Measurements from ENCODE around the gene MAPT.

- TF ChIP-seq, protein P1, sequence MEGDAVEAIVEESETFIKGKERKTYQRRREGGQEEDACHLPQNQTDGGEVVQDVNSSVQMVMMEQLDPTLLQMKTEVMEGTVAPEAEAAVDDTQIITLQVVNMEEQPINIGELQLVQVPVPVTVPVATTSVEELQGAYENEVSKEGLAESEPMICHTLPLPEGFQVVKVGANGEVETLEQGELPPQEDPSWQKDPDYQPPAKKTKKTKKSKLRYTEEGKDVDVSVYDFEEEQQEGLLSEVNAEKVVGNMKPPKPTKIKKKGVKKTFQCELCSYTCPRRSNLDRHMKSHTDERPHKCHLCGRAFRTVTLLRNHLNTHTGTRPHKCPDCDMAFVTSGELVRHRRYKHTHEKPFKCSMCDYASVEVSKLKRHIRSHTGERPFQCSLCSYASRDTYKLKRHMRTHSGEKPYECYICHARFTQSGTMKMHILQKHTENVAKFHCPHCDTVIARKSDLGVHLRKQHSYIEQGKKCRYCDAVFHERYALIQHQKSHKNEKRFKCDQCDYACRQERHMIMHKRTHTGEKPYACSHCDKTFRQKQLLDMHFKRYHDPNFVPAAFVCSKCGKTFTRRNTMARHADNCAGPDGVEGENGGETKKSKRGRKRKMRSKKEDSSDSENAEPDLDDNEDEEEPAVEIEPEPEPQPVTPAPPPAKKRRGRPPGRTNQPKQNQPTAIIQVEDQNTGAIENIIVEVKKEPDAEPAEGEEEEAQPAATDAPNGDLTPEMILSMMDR (IDR thresholded peaks at IDR 0.05; ENCODE audit: insufficient read depth, low read depth, low read length) = no peak
- TF ChIP-seq EZH2 (IDR thresholded peaks at IDR 0.05; ENCODE audit: insufficient read depth, low read length) = no peak
Measured at GRCh38 chr17:46024590-46024989, 130.2 kb downstream of the MAPT start.

Data from astrocyte (in vitro differentiated cells and primary cell).